Measurements from ENCODE around the gene AP1B1.
"Not testable (repeated sequence)": the region's sequence is repeated elsewhere in the genome, so short reads cannot be mapped to it uniquely, and the experiment has no call there.

The AP1B1 gene

DNA sequence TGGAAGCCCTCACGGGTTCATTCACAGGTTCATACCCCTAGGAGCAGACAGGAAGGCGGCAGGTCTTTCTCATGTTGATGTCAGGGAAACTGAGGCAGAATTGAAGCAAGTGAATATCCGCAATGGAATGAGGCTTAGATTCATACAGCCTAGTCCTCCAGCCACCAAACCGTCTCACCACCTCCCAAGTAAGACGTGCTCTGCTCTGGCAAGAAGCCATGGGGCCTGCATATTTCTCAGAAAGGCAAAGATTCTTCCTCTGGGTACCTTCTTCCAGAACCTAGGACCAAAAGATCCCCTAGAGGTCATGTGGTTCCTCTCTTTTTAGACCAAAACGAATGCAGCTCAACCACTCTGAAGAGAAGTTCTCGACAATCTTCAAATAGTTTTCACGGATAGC lies 1.7 kb downstream of the AP1B1 start:
- Histone ChIP-seq H3K4me1 (ENCODE audit: control insufficient read depth, insufficient read depth, low read length, poor library complexity, severe bottlenecking) (no peaks in the 10 kb centered on the region), H3K9me3 (ENCODE audit: control insufficient read depth, low read length) (no peaks in the 10 kb centered on the region), H3K27ac (ENCODE audit: low read depth, low read length, severe bottlenecking) (no peak overlapping the region), H3K4me3 (ENCODE audit: extremely low read depth, insufficient read depth, low read length, poor library complexity, severe bottlenecking) (no peak overlapping the region), H3K36me3 (ENCODE audit: control insufficient read depth, insufficient read depth, low read length) (peaks cover 11% of the 10 kb centered on the region)
- WGBS, 2 experiments (ENCODE audit: insufficient coverage in 2 of 2): 94 to 95% methylated on average over 7 to 8 of the region's 8 CpGs

DNA sequence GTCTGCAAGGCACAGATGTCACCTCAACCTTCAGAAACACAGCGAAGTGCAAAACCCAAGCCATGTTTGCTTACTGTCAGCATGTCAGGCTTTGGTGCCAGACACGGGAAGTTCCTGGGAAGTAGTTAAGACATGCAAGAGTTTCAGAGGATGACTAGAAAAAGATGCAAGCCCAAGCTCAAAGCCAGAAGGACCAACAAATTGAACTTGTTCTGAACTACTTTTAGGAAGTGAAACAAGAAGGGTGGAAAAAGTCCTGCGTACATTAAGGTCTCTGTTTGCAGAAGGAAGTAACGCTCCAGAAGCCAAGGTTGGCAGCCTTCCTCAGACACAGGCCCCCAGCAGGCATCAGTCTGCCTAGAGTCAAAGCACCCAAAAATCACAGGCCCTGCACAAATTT lies 2.6 kb downstream of the AP1B1 start:
- 83 to 94% methylated on average over 2 of the region's 4 CpGs for WGBS, 2 experiments (ENCODE audit: insufficient coverage in 2 of 2)
- Histone ChIP-seq H3K4me1 (ENCODE audit: control insufficient read depth, insufficient read depth, low read length, poor library complexity, severe bottlenecking) (no peaks in the 10 kb centered on the region), H3K27ac (ENCODE audit: low read depth, low read length, severe bottlenecking) (no peak overlapping the region)

DNA sequence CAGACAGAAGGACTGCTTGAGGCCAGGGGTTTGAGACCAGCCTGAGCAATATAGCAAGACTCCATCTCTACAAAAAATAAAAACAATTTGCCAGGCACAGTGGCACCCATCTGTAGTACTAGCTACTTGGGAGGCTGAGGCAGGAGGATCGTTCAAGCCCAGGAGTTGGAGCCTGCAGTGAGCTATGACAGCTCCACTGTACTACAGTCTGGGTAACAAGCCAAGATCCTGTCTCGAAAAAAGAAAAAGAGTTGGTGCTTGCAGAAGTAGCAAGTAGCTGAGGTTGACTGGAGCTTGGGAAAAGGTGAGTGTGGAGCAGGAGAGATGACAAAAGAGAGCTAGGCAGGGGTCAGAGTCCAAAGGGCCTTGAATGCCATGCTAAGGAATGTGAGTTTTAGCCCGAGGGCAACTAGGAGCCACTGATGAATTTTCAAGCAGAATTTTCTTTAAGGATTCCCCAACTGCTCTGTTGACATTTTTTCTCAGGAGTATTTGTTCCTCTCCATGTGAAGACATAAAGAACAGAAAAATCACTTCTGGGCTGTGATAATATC lies 3.1 kb downstream of the AP1B1 start:
- 94 to 96% methylated on average over 3 of the region's 3 CpGs for WGBS, 2 experiments (ENCODE audit: insufficient coverage in 2 of 2)

More for the DNA sequence above, 2.6 kb downstream of the AP1B1 start:
- H3K36me3 ChIP-seq (ENCODE audit: control insufficient read depth, insufficient read depth, low read length): peaks cover 15% of the 10 kb centered on the region
- H3K4me3 ChIP-seq (ENCODE audit: extremely low read depth, insufficient read depth, low read length, poor library complexity, severe bottlenecking): no peak overlapping the region
- no peaks in the 10 kb centered on the region for H3K9me3 ChIP-seq (ENCODE audit: control insufficient read depth, low read length)

DNA sequence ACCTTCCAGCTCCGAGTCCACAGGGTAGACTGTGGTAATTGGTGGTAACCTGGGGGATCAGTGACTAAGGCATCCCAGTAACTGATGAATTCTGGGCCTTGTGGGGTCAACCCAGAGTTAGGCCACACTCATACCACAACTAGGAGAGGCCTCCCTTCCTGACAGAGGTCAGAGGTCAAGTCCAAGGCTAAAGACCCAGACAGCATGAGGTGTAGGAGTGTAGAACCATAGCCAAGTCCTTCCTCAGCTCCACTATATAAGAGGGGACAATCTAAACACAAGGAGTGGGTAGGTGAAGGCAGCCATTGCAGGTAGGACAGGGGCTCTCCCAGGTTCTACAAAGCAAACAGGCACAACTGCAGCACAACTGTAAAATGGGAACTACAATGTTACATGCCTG lies 4.6 kb downstream of the AP1B1 start:
- Histone ChIP-seq H3K4me1 (ENCODE audit: control insufficient read depth, insufficient read depth, low read length, poor library complexity, severe bottlenecking) (no peaks in the 10 kb centered on the region), H3K9me3 (ENCODE audit: control insufficient read depth, low read length) (no peaks in the 10 kb centered on the region), H3K27ac (ENCODE audit: low read depth, low read length, severe bottlenecking) (no peak overlapping the region), H3K4me3 (ENCODE audit: extremely low read depth, insufficient read depth, low read length, poor library complexity, severe bottlenecking) (no peak overlapping the region), H3K36me3 (ENCODE audit: control insufficient read depth, insufficient read depth, low read length) (peaks cover 22% of the 10 kb centered on the region)
- WGBS, 2 experiments (ENCODE audit: insufficient coverage in 2 of 2): no CpG with 5 or more reads among the region's 1 CpG

More for the DNA sequence above, 3.1 kb downstream of the AP1B1 start:
- H3K4me1 ChIP-seq (ENCODE audit: control insufficient read depth, insufficient read depth, low read length, poor library complexity, severe bottlenecking): no peaks in the 10 kb centered on the region
- peaks cover 15% of the 10 kb centered on the region for H3K36me3 ChIP-seq (ENCODE audit: control insufficient read depth, insufficient read depth, low read length)
- H3K4me3 ChIP-seq (ENCODE audit: extremely low read depth, insufficient read depth, low read length, poor library complexity, severe bottlenecking): no peak overlapping the region
- H3K9me3 ChIP-seq (ENCODE audit: control insufficient read depth, low read length): no peaks in the 10 kb centered on the region
- no peak overlapping the region for H3K27ac ChIP-seq (ENCODE audit: low read depth, low read length, severe bottlenecking)

DNA sequence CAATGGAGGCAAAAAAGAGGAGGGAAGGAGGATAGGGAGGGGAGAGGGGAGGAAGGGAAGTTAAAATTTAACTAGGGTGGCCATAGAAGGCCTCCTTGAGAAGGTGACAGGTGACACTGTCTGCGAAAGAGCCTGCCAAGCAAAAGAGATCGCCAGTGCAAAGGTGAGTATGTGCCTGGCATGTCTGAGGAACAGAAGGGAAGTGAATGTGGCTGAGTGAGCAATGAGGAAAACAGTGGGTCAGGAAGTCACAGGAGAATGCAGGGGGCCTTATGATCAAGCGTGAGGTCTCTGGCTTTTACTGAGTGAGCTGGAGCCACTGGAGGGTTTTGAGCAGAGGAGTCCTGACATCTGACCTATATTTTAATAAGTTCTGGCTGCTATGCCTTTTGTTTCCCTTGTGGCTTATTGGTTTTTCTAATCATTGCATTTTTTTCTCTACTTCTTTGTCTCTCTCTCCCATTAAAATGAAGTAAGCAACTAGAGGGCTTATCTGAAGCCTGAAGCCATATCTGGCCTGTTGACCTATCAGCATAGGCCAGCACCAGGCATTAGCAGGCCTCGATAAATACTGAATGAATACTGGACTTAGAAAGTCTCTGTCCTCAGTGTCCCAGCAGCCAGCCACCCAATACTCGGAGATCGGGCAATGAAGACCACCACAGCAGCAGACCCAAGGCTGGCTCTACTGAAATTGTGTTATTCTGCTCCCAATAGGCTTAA lies 5.6 kb downstream of the AP1B1 start:
- H3K4me3 ChIP-seq (ENCODE audit: extremely low read depth, insufficient read depth, low read length, poor library complexity, severe bottlenecking): no peak overlapping the region
- H3K27ac ChIP-seq (ENCODE audit: low read depth, low read length, severe bottlenecking): peak overlapping the region; percentile 6

DNA sequence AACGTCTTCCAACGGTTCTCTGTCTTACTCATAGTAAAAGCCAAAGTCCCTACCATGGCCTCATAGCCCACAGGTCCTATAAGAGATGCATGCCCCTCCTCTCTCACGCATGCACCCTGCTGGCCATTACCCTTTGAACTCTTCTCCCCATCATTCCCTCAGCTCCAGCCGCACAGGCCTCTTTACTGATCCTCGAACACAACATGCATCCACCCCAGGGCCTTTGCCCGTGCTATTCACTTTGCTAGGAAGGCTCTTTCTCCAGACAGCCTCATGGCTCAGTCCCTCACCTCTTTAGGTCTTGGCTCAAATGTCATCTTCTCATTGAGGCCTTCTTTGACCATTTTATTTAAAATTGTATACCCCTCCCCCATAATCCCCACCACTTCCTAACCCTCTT lies 7.5 kb downstream of the AP1B1 start:
- H3K27ac ChIP-seq (ENCODE audit: low read depth, low read length, severe bottlenecking): no peak overlapping the region
- WGBS, 2 experiments (ENCODE audit: insufficient coverage in 2 of 2): 83 to 90% methylated on average over 6 of the region's 6 CpGs
- peaks cover 27% of the 10 kb centered on the region for H3K36me3 ChIP-seq (ENCODE audit: control insufficient read depth, insufficient read depth, low read length)
- no peaks in the 10 kb centered on the region for H3K4me1 ChIP-seq (ENCODE audit: control insufficient read depth, insufficient read depth, low read length, poor library complexity, severe bottlenecking)
- H3K4me3 ChIP-seq (ENCODE audit: extremely low read depth, insufficient read depth, low read length, poor library complexity, severe bottlenecking): no peak overlapping the region
- no peaks in the 10 kb centered on the region for H3K9me3 ChIP-seq (ENCODE audit: control insufficient read depth, low read length)

More for the DNA sequence above, 5.6 kb downstream of the AP1B1 start:
- WGBS, 2 experiments (ENCODE audit: insufficient coverage in 2 of 2): 87 to 94% methylated on average over 4 to 6 of the region's 6 CpGs
- H3K9me3 ChIP-seq (ENCODE audit: control insufficient read depth, low read length): no peaks in the 10 kb centered on the region
- H3K36me3 ChIP-seq (ENCODE audit: control insufficient read depth, insufficient read depth, low read length): peaks cover 22% of the 10 kb centered on the region
- H3K4me1 ChIP-seq (ENCODE audit: control insufficient read depth, insufficient read depth, low read length, poor library complexity, severe bottlenecking): no peaks in the 10 kb centered on the region

DNA sequence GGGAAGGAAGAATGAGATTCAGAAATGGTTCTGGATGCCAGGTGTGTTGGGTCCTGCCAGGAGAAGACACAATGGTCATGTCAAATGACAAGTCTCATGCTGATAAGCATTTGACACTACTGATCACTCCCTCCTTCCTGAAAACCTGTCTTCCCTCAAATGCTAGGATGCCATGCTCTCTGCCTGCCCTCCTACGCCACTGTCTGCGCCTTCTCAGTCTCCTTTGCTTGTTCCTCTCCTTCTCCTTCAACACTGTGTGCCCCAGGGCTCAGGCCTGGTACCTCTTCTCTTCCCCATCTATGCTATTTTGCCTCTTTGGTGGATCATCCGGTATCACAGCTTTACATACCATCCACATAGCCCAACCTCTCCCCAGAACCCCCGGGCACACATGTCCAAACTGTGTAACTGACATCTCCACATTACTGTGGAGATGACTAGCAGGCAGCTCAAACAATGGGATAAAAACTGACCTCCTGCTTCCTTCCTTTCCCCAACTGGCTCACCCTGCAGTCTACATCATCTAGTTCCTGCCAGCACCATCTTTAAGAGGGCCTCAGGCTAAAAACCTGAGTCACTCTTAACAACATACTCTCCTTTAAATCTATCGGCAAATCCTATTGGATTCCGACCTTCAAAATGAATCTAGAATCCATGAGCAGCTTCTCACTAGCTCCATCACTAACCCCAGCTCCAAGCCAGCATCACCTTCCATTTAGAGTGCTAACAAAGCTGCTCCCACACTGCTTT lies 8.2 kb downstream of the AP1B1 start:
- peaks cover 33% of the 10 kb centered on the region for H3K36me3 ChIP-seq (ENCODE audit: control insufficient read depth, insufficient read depth, low read length)
- no peak overlapping the region for H3K4me3 ChIP-seq (ENCODE audit: extremely low read depth, insufficient read depth, low read length, poor library complexity, severe bottlenecking)
- no peaks in the 10 kb centered on the region for H3K9me3 ChIP-seq (ENCODE audit: control insufficient read depth, low read length)
- 89 to 93% methylated on average over 3 to 6 of the region's 6 CpGs for WGBS, 2 experiments (ENCODE audit: insufficient coverage in 2 of 2)
- no peak overlapping the region for H3K27ac ChIP-seq (ENCODE audit: low read depth, low read length, severe bottlenecking)
- no peaks in the 10 kb centered on the region for H3K4me1 ChIP-seq (ENCODE audit: control insufficient read depth, insufficient read depth, low read length, poor library complexity, severe bottlenecking)

DNA sequence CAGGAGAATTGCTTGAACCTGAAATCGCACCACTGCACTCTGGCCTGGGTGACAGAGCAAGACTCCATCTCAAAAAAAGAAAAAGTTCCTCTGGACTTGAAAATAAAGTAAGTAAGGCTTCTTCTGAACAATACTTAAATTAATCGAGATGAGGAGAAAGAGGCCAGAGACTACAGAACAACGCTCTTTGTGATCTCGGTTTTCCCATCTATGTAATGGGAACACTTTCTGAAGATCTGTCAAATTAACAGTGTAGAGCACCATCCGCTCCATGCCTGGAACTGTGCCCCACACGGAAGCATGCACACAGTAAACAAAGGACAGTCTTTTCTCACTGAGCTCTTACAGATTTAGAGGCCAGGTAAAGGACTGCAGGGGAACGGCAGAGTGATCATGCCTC lies 9.1 kb downstream of the AP1B1 start:
- H3K9me3 ChIP-seq (ENCODE audit: control insufficient read depth, low read length): no peaks in the 10 kb centered on the region
- H3K4me1 ChIP-seq (ENCODE audit: control insufficient read depth, insufficient read depth, low read length, poor library complexity, severe bottlenecking): no peaks in the 10 kb centered on the region
- no peak overlapping the region for H3K27ac ChIP-seq (ENCODE audit: low read depth, low read length, severe bottlenecking)
- H3K4me3 ChIP-seq (ENCODE audit: extremely low read depth, insufficient read depth, low read length, poor library complexity, severe bottlenecking): no peak overlapping the region
- H3K36me3 ChIP-seq (ENCODE audit: control insufficient read depth, insufficient read depth, low read length): peaks cover 39% of the 10 kb centered on the region
- 89 to 100% methylated on average over 6 to 7 of the region's 7 CpGs for WGBS, 2 experiments (ENCODE audit: insufficient coverage in 2 of 2)

DNA sequence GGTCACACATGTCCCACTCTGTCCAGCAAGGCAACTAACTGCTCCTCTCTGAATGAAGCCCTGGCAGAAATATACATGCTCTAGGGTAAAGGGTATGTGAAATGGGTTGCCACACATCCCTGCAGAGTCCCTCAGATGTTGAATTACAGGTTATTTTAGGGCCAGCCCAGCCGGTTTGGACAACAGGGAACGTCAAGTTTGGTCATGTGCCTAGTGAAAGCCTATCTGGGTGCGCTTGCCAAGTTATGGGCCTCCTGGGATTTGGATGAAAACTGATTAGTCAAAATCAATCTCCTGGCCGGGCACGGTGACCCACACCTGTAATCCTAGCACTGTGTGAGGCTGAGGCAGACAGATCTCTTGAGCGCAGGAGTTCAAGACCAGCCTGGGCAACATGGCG lies 10.4 kb downstream of the AP1B1 start:
- H3K4me1 ChIP-seq (ENCODE audit: control insufficient read depth, insufficient read depth, low read length, poor library complexity, severe bottlenecking): no peaks in the 10 kb centered on the region
- H3K4me3 ChIP-seq (ENCODE audit: extremely low read depth, insufficient read depth, low read length, poor library complexity, severe bottlenecking): no peak overlapping the region
- 92 to 96% methylated on average over 5 of the region's 7 CpGs for WGBS, 2 experiments (ENCODE audit: insufficient coverage in 2 of 2)
- no peak overlapping the region for H3K27ac ChIP-seq (ENCODE audit: low read depth, low read length, severe bottlenecking)
- H3K9me3 ChIP-seq (ENCODE audit: control insufficient read depth, low read length): no peaks in the 10 kb centered on the region
- H3K36me3 ChIP-seq (ENCODE audit: control insufficient read depth, insufficient read depth, low read length): peaks cover 34% of the 10 kb centered on the region

DNA sequence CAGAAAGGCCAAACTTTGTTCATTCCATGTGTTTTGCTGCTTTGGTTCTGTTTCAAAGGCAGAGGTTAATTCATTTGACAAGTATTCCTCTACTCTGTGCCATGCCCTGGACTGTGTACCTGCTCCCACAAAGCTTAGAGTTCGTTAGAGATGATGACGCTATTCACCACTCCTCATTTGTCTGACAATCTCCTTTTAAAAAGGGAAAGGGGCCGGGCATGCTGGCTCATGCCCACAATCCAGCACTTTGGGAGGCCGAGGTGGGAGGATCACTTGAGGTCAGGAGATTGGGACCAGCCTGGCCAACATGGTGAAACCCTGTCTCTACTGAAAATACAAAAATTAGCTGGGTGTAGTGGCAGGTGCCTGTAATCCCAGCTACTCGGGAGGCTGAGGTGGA lies 11.7 kb downstream of the AP1B1 start:
- H3K27ac ChIP-seq (ENCODE audit: low read depth, low read length, severe bottlenecking); H3K4me3 ChIP-seq (ENCODE audit: extremely low read depth, insufficient read depth, low read length, poor library complexity, severe bottlenecking); H3K9me3 ChIP-seq (ENCODE audit: control insufficient read depth, low read length); H3K4me1 ChIP-seq (ENCODE audit: control insufficient read depth, insufficient read depth, low read length, poor library complexity, severe bottlenecking): not testable (repeated sequence)
- H3K36me3 ChIP-seq (ENCODE audit: control insufficient read depth, insufficient read depth, low read length): peaks cover 34% of the 10 kb centered on the region
- 90 to 95% methylated on average over 2 to 3 of the region's 5 CpGs for WGBS, 2 experiments (ENCODE audit: insufficient coverage in 2 of 2)

Data from mesodermal cell (in vitro differentiated cells).